ENCODE results near the gene IFI27L2.

Gene IFI27L2

GRCh38 chr14:94124582-94125377, 4.6 kb downstream of the IFI27L2 start:
- DNase-seq (ENCODE audit: low spot score) (no peak), FAIRE-seq (no peak)

- DNase-seq (ENCODE audit: low spot score) (peak; percentile 3), FAIRE-seq (no peak)
These were observed 5.5 kb downstream of the IFI27L2 start for GRCh38 chr14:94123868-94124267.

- DNase-seq (ENCODE audit: low spot score) (no peak), FAIRE-seq (no peak)
These were observed 6.1 kb downstream of the IFI27L2 start for GRCh38 chr14:94123296-94123695.

DNA sequence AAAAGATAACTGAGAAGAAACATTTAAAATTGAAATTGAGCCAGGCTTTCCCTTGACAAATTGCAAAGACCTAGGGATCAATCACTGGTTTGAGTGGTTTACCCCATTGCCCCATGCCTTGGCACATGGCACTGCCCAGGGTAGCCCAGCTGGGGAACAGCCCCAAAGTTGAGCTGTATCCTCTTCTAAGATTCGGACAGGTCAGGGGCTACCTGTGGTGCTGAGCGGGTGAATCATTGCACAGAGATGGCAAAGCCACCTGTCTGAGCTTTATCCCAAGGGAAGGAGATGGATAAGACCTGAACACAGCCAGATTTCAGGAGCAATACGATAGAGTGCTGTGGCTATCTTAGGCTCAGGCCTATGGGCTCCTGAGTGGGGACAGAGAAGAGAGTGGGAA, 7.0 kb downstream of the IFI27L2 start:
- no peak for DNase-seq (ENCODE audit: low spot score)
- no peak for FAIRE-seq

GRCh38 chr14:94121485-94121884, 7.9 kb downstream of the IFI27L2 start:
- no peak for FAIRE-seq
- no peak for DNase-seq (ENCODE audit: low spot score)

- FAIRE-seq, result no peak
- DNase-seq (ENCODE audit: low spot score), result no peak
These were observed 8.6 kb downstream of the IFI27L2 start for GRCh38 chr14:94120667-94121340.

GRCh38 chr14:94119071-94119470, 10.3 kb downstream of the IFI27L2 start:
- FAIRE-seq (no peak), DNase-seq (ENCODE audit: low spot score) (no peak)

- FAIRE-seq (no peak), DNase-seq (ENCODE audit: low spot score) (no peak)
These were observed 11.5 kb downstream of the IFI27L2 start for GRCh38 chr14:94117856-94118255.

DNA sequence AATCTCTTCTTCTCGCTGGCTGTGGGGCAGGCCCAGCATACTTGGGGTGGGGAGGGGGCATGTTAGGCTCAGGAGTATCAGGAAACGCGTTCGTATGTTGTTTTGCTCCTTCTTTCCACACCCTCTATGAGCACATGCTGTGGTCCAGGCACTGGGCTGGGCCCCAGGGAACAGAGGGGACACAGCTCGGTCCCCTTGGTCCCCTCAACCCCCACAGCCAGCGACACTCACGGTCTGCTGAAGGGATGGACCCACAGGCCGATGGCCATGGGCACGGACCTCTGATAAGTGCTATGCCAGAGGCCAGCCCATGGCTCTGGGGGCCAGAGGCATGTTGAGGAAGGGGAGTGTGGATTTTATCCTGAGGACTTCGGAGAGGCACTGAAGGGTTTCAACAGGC, 12.7 kb downstream of the IFI27L2 start:
- FAIRE-seq (no peak), DNase-seq (ENCODE audit: low spot score) (no peak)

DNA sequence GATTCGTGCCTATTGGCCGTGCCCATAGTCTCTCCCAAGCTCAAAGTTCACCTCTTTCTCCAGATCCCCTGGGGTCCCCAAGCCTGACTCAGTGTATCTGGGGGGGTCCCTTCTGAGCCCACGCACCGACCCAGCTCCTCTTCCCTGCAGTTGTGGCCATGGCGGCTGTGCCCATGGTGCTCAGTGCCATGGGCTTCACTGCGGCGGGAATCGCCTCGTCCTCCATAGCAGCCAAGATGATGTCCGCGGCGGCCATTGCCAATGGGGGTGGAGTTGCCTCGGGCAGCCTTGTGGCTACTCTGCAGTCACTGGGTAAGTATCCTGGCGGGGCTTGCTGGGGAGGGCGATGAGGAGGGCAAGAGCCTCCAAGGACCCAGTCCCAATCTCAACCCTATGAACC, 13.8 kb downstream of the IFI27L2 start:
- FAIRE-seq, result no peak
- no peak for DNase-seq (ENCODE audit: low spot score)

GRCh38 chr14:94115058-94115591, 14.3 kb downstream of the IFI27L2 start:
- DNase-seq (ENCODE audit: low spot score) (no peak), FAIRE-seq (no peak)

DNA sequence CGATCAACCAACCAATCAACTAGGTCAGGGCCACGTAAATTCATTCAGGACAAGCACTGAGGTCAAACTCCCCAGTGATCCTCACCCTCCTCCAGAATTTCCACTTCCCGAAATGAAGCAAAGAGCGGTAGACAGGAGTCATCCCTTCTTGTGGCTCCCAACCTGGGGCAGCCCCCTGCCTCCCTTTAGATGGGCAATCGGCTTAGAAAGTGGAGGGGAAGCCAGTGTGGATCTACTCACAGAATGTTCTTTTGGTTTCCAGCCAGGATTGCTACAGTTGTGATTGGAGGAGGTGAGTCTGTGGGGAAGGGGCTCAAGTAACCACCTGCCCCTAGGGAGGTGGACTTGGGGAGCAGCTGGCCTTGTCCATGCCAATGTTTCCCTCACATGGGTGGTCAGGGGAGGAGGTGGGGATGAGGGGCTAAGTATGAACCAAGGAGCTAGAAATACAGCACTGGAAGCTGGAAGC, 14.8 kb downstream of the IFI27L2 start:
- no peak for FAIRE-seq
- DNase-seq (ENCODE audit: low spot score), result no peak

- DNase-seq (ENCODE audit: low spot score) (no peak), FAIRE-seq (no peak)
These were observed 15.4 kb downstream of the IFI27L2 start for GRCh38 chr14:94113908-94114588.

GRCh38 chr14:94113490-94113889, 15.9 kb downstream of the IFI27L2 start:
- FAIRE-seq (no peak), DNase-seq (ENCODE audit: low spot score) (no peak)

DNA sequence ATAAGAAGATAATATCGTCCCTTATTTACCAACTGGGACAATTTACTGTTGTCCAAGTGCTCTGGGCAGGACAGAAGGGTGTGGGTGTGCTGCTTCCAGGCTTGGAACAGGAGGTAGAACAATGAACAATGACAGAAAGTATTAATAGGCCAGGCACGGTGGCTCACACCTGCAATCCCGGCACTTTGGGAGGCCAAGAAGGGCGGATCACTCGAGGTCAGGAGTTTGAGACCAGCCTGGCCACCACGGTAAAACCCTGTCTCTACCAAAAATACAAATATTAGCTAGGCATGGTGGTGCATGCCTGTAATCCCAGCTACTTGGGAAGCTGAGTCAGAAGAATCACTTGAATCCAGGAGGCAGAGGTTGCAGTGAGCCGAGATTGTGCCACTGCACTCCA, 16.3 kb downstream of the IFI27L2 start:
- DNase-seq (ENCODE audit: low spot score) (no peak), FAIRE-seq (no peak)

GRCh38 chr14:94112513-94113063, 16.8 kb downstream of the IFI27L2 start:
- FAIRE-seq, result no peak

DNA sequence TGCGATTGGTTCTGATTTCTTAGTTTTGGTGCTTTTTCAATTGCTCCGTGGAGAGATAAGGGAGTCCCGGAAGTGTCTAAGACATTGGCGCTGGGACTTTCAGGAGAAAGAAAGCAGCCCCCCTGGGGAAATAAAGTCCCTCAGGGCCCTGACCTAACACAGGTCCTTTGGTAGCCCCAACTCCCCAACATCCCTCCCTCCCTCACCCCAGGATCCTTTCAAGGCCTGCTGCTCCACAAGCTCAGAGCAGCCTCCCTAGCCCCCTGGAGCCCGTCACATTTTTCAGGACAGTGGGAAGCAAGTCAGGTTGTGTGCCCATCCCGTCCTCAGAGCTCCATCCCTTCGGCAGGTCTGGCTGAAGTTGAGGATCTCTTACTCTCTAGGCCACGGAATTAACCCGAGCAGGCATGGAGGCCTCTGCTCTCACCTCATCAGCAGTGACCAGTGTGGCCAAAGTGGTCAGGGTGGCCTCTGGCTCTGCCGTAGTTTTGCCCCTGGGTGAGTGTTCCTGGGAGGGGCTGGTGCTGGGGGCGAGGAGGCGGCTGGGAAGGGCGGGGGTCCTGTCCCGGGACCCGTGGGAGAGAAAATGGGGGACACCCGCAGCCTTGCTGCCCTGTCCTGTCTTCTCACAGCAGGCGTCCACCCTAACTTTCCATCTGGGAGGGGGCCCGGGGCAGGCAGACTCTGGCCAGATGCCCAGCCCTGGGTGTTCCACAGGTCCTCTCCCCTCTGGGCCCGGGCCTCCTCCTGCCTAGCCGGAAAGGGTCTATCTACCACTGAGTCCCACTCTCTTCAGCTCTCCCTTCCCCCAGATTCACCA, 17.9 kb downstream of the IFI27L2 start:
- FAIRE-seq (no peak), DNase-seq (ENCODE audit: low spot score) (no peak)

More at GRCh38 chr14:94112513-94113063, 16.8 kb downstream of the IFI27L2 start:
- DNase-seq (ENCODE audit: low spot score), result no peak

- DNase-seq (ENCODE audit: low spot score), result no peak
- no peak for FAIRE-seq
These were observed 18.7 kb downstream of the IFI27L2 start, which contains the start of gene IFI27 for GRCh38 chr14:94110552-94111181. Gene IFI27 (plus strand): TSS chr14:94110736.

DNA sequence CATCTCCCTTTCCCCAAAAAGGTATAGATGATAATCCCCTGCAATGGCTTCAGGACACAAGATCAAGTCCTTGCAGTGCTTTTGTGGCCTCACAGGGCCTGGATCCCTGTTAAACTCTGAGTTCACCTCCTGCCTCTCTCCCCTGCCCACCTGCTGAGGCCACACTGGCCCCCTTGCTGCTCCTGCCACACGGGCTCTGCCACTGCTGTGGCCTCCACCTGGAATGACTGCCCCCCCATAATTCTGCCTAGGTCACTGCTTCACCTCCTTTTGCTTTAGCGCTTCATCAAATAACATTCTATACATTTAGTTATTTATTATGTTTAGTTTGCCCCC, 19.5 kb downstream of the IFI27L2 start:
- FAIRE-seq (no peak), DNase-seq (ENCODE audit: low spot score) (no peak)

GRCh38 chr14:94104731-94105130, 24.7 kb downstream of the IFI27L2 start:
- no peak for FAIRE-seq

More at GRCh38 chr14:94104731-94105130, 24.7 kb downstream of the IFI27L2 start:
- DNase-seq (ENCODE audit: low spot score), result no peak
